GM12865 (cell line): Measurements from ENCODE around the gene NSUN7.

ENCODE experiments used
- DNase-seq: peaks from one replicate; pipeline ENCODE4 v3.0.0; 2010; ENCODE audit warnings: low read depth
- H3K4me3 ChIP-seq: 2 replicates; pipeline ENCODE4 v1.5.1; 2011; ENCODE audit warnings: mild to moderate bottlenecking, low read depth, low read length, control low read depth
- TF ChIP-seq, protein P1 (sequence below): IDR thresholded peaks from 2 replicates; pipeline ENCODE4 v1.5.1; 2011; ENCODE audit warnings: low read length, control low read depth, low read depth, inconsistent platforms; ENCODE audit not compliant: insufficient read depth; ENCODE audit errors: missing control alignments

NSUN7 gene

GRCh38 chr4:40826821-40827220, 77.1 kb downstream of the NSUN7 start:
- no peak overlapping the region for H3K4me3 ChIP-seq
- no peak for DNase-seq
- TF ChIP-seq, protein P1, sequence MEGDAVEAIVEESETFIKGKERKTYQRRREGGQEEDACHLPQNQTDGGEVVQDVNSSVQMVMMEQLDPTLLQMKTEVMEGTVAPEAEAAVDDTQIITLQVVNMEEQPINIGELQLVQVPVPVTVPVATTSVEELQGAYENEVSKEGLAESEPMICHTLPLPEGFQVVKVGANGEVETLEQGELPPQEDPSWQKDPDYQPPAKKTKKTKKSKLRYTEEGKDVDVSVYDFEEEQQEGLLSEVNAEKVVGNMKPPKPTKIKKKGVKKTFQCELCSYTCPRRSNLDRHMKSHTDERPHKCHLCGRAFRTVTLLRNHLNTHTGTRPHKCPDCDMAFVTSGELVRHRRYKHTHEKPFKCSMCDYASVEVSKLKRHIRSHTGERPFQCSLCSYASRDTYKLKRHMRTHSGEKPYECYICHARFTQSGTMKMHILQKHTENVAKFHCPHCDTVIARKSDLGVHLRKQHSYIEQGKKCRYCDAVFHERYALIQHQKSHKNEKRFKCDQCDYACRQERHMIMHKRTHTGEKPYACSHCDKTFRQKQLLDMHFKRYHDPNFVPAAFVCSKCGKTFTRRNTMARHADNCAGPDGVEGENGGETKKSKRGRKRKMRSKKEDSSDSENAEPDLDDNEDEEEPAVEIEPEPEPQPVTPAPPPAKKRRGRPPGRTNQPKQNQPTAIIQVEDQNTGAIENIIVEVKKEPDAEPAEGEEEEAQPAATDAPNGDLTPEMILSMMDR: no peak

GRCh38 chr4:40827758-40828157, 78.0 kb downstream of the NSUN7 start:
- no peak overlapping the region for H3K4me3 ChIP-seq
- DNase-seq: no peak
- TF ChIP-seq, protein P1: no peak

DNA sequence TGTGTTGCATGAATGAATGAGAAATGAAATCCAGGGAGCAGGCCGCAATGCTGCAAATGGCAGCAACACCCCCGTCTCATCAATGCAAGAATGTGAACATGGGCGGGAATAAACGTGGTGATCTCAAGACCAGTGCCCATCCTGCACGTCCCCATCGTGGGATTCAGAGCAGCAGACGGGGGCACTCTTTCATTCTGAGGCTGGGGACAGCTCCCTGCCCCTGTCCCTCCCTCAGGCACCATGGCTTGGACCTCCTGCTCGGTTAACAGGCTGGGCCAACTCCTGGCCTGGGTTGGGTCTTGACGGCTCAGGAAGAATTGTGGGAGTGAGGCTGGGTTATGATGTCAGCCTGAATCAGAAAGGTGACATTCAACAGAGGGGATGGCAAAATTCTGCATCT, 78.9 kb downstream of the NSUN7 start:
- TF ChIP-seq, protein P1: no peak
- DNase-seq: no peak

GRCh38 chr4:40829586-40829985, 79.8 kb downstream of the NSUN7 start:
- DNase-seq: no peak
- no peak overlapping the region for H3K4me3 ChIP-seq
- TF ChIP-seq, protein P1: no peak

More for the DNA sequence above, 78.9 kb downstream of the NSUN7 start:
- no peak overlapping the region for H3K4me3 ChIP-seq

DNA sequence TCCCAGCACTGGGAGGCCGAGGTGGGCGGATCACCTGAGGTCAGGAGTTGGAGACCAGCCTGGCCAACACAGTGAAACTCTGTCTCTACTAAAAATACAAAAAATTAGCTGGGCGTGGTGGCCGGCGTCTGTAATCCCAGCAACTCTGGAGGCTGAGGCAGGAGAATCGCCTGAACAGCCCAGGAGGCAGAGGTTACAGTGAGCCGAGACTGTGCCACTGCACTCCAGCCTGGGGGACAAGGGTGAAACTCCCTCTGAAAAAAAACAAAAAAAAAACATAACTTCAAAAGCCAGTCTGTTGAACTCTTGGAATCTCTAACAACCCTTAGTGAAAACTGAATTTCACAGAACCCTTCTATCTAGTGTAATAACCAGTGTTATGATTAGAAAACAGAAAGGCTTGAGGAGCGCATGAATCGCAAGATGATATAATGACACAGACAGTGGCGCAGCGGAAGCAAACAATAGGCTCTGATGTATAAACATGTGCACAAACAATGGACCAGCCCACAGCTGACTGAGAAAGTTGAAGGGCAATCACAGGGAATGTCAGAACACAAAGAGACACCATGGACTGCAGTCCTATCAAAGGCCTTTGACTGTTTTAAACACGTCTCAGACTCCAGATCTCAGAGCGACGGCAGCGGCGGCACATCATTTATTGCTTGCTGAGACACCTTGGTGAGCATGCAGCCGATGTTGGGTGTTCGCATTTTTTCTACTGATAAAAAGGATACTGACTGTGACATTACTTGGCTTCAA, 81.6 kb downstream of the NSUN7 start:
- DNase-seq: no peak
- TF ChIP-seq, protein P1: no peak
- no peak overlapping the region for H3K4me3 ChIP-seq

GRCh38 chr4:40832175-40832574, 82.4 kb downstream of the NSUN7 start:
- no peak for DNase-seq
- no peak overlapping the region for H3K4me3 ChIP-seq
- TF ChIP-seq, protein P1: no peak

GRCh38 chr4:40833212-40833611, 83.5 kb downstream of the NSUN7 start:
- no peak for DNase-seq
- TF ChIP-seq, protein P1: no peak
- no peak overlapping the region for H3K4me3 ChIP-seq
